ENCODE measurements around the gene MAML2. TPM values are rescaled to one million over a fixed set of nuclear protein-coding genes. Genes with fewer than 3 reads are reported as not detected.
A peak's percentile ranks its signal among the peaks of the same experiment; 100 is the strongest.

Gene MAML2
- total RNA-seq, 1 experiment from 2014 or later = 28.3 TPM

GRCh38 chr11:96232132-96232531 is 110.9 kb downstream of the MAML2 start:
- H3K79me2 ChIP-seq (ENCODE audit: low read depth) = peaks cover 83% of the 10 kb centered on the region

GRCh38 chr11:96230686-96231085 is 112.3 kb downstream of the MAML2 start:
- CTCF ChIA-PET = no interaction called here
- no peaks in the 10 kb centered on the region for H4K20me1 ChIP-seq (ENCODE audit: insufficient read depth)
- no peaks in the 10 kb centered on the region for H3K27me3 ChIP-seq (ENCODE audit: insufficient read depth, low read depth)
- peaks cover 21% of the 10 kb centered on the region; the same call in 1 of the 2 replicates for H3F3A ChIP-seq (ENCODE audit: insufficient read depth, low read depth)
- no TSS peak for BruUV-seq (replicated peaks)
- POLR2A ChIA-PET (ENCODE audit: unreplicated experiment) = interaction anchor here (0.7 kb wide), 1 partner anchor 75 kb away, joined by 3 read pairs; no protein-coding TSS in a partner anchor
- H3K9me2 ChIP-seq (ENCODE audit: insufficient read depth) = no peaks in the 10 kb centered on the region
- no peak overlapping the region for H3K27ac ChIP-seq
- H3K4me3 ChIP-seq = no peak overlapping the region
- peaks cover 83% of the 10 kb centered on the region for H3K79me2 ChIP-seq (ENCODE audit: low read depth)
- intact Hi-C loops (cut with micrococcal nuclease; ENCODE audit: unreplicated experiment) = no loop called here
- DNase-seq = no peak
- peaks cover 21% of the 10 kb centered on the region; the same call in 1 of the 2 replicates for H3K36me3 ChIP-seq (ENCODE audit: low read depth)
- no peaks in the 10 kb centered on the region for H3K9me3 ChIP-seq (ENCODE audit: insufficient read depth, low read depth)
- H2AFZ ChIP-seq = no peak overlapping the region
- TF ChIP-seq EZH2 (IDR thresholded peaks at IDR 0.05; ENCODE audit: low read depth) = no peak
- TF ChIP-seq CTCF (conservative IDR thresholded peaks at IDR 0.05) = no peak
- no peak overlapping the region for H3K4me2 ChIP-seq
- peaks cover 34% of the 10 kb centered on the region for H3K4me1 ChIP-seq (replicated peaks; ENCODE audit: insufficient read depth)

More at GRCh38 chr11:96232132-96232531, 110.9 kb downstream of the MAML2 start:
- Histone ChIP-seq H3K36me3 (ENCODE audit: low read depth) (peaks cover 21% of the 10 kb centered on the region; the same call in 1 of the 2 replicates), H4K20me1 (ENCODE audit: insufficient read depth) (no peaks in the 10 kb centered on the region), H3K27ac (no peak overlapping the region), H3F3A (ENCODE audit: insufficient read depth, low read depth) (peaks cover 21% of the 10 kb centered on the region; the same call in 1 of the 2 replicates), H3K9me2 (ENCODE audit: insufficient read depth) (no peaks in the 10 kb centered on the region), H3K27me3 (ENCODE audit: insufficient read depth, low read depth) (no peaks in the 10 kb centered on the region), H3K4me1 (replicated peaks; ENCODE audit: insufficient read depth) (peaks cover 33% of the 10 kb centered on the region), H3K9me3 (ENCODE audit: insufficient read depth, low read depth) (no peaks in the 10 kb centered on the region), H3K4me2 (no peak overlapping the region), H3K4me3 (no peak overlapping the region), H2AFZ (no peak overlapping the region)
- DNase-seq = no peak
- no TSS peak for BruUV-seq (replicated peaks)
- no peak for TF ChIP-seq CTCF (conservative IDR thresholded peaks at IDR 0.05)
- no peak for TF ChIP-seq EZH2 (IDR thresholded peaks at IDR 0.05; ENCODE audit: low read depth)
- ChIA-PET CTCF (interaction anchor here (0.6 kb wide), 1 partner anchor 383 kb away, joined by 6 read pairs; no protein-coding TSS in a partner anchor), POLR2A (ENCODE audit: unreplicated experiment) (no interaction called here)
- intact Hi-C loops (cut with micrococcal nuclease; ENCODE audit: unreplicated experiment) = no loop called here

GRCh38 chr11:96229354-96229977 is 113.5 kb downstream of the MAML2 start:
- BruUV-seq (replicated peaks) = no TSS peak
- Histone ChIP-seq H3K9me3 (ENCODE audit: insufficient read depth, low read depth) (no peaks in the 10 kb centered on the region), H3K4me2 (0 out of 2 replicates have a peak overlapping the region, but pooled peaks have one; percentile 1), H3K4me3 (no peak overlapping the region), H3K36me3 (ENCODE audit: low read depth) (peaks cover 18% of the 10 kb centered on the region; the same call in 1 of the 2 replicates), H3K79me2 (ENCODE audit: low read depth) (peaks cover 82% of the 10 kb centered on the region), H2AFZ (no peak overlapping the region), H4K20me1 (ENCODE audit: insufficient read depth) (no peaks in the 10 kb centered on the region), H3K9me2 (ENCODE audit: insufficient read depth) (no peaks in the 10 kb centered on the region), H3K4me1 (replicated peaks; ENCODE audit: insufficient read depth) (peaks cover 30% of the 10 kb centered on the region), H3F3A (ENCODE audit: insufficient read depth, low read depth) (peaks cover 21% of the 10 kb centered on the region; the same call in 1 of the 2 replicates), H3K27me3 (ENCODE audit: insufficient read depth, low read depth) (no peaks in the 10 kb centered on the region), H3K27ac (peak overlapping the region; percentile 48)
- no peak for DNase-seq
- CTCF ChIA-PET = no interaction called here
- intact Hi-C loops (cut with micrococcal nuclease; ENCODE audit: unreplicated experiment) = loop anchor here (2.0 to 10.0 kb wide), 5 partner anchors 13 to 395 kb away; partner anchors contain the start of gene JRKL
- POLR2A ChIA-PET (ENCODE audit: unreplicated experiment) = interaction anchor here (0.7 kb wide), 1 partner anchor 549 kb away, joined by 10 read pairs; no protein-coding TSS in a partner anchor
- TF ChIP-seq EZH2 (IDR thresholded peaks at IDR 0.05; ENCODE audit: low read depth) (no peak), CTCF (conservative IDR thresholded peaks at IDR 0.05) (no peak)

Measured in PC-9 (cell line).